NCI-H748 (cell line): Measurements from ENCODE around the gene PAEP.
"Not testable (repeated sequence)": the region's sequence is repeated elsewhere in the genome, so short reads cannot be mapped to it uniquely, and the experiment has no call there.

Experiments
- DNase-seq: peaks from one replicate; lab custom pipeline; 2025; ENCODE audit not compliant: unreplicated experiment; lab: John Stamatoyannopoulos, UW

PAEP gene

GRCh38 chr9:135525241-135526088 is 36.1 kb upstream of the PAEP start:
- DNase-seq, result no peak

- no peak for DNase-seq
Measured at GRCh38 chr9:135526089-135526729, 35.3 kb upstream of the PAEP start.

- peak; percentile 22 for DNase-seq
Measured at GRCh38 chr9:135526730-135527571, 34.6 kb upstream of the PAEP start.

- not testable (repeated sequence) for DNase-seq
Measured at GRCh38 chr9:135528842-135529435, 32.6 kb upstream of the PAEP start.

GRCh38 chr9:135530146-135530545 is 31.4 kb upstream of the PAEP start:
- DNase-seq, result no peak

- DNase-seq, result no peak
Measured at GRCh38 chr9:135531096-135531495, 30.5 kb upstream of the PAEP start.

- no peak for DNase-seq
Measured at GRCh38 chr9:135533113-135533512, 28.4 kb upstream of the PAEP start.

GRCh38 chr9:135533674-135534073 is 27.9 kb upstream of the PAEP start:
- no peak for DNase-seq

- DNase-seq, result not testable (repeated sequence)
Measured at GRCh38 chr9:135534192-135534711, 27.3 kb upstream of the PAEP start.

GRCh38 chr9:135534826-135535225 is 26.7 kb upstream of the PAEP start:
- not testable (repeated sequence) for DNase-seq

GRCh38 chr9:135535631-135536030 is 25.9 kb upstream of the PAEP start:
- not testable (repeated sequence) for DNase-seq

GRCh38 chr9:135536216-135536615 is 25.3 kb upstream of the PAEP start:
- no peak for DNase-seq

GRCh38 chr9:135543262-135543894 is 18.2 kb upstream of the PAEP start:
- DNase-seq, result not testable (repeated sequence)

- DNase-seq, result no peak
Measured at GRCh38 chr9:135544981-135545635, 16.4 kb upstream of the PAEP start.

- DNase-seq, result not testable (repeated sequence)
Measured at GRCh38 chr9:135545646-135546176, 15.8 kb upstream of the PAEP start, which contains the start of gene OBP2A. Gene OBP2A, plus strand, starts transcription at chr9:135546126. Its CDS starts 55 bp downstream, at chr9:135546181.

- DNase-seq, result not testable (repeated sequence)
Measured at GRCh38 chr9:135546792-135547617, 14.6 kb upstream of the PAEP start.

GRCh38 chr9:135547756-135548736 is 13.5 kb upstream of the PAEP start:
- no peak for DNase-seq
